GM23338 (cell line): ENCODE data around the gene PARD6B.

Experiments
- EZH2 ChIP-seq: fragments of 200-600 bp; sonication (generic); IDR thresholded peaks from one replicate; pipeline ENCODE4 v1.8.0; 2017; ENCODE audit warnings: antibody characterized with exemption, mild to moderate bottlenecking, low read depth; ENCODE audit not compliant: unreplicated experiment
- EZH2phosphoT487 ChIP-seq: fragments of 200-600 bp; sonication (generic); IDR thresholded peaks from one replicate; pipeline ENCODE4 v1.8.1; 2018; ENCODE audit warnings: antibody characterized with exemption; ENCODE audit not compliant: unreplicated experiment
- JUNB ChIP-seq: IDR thresholded peaks from one replicate; pipeline ENCODE4 v1.6.1; 2016; ENCODE audit warnings: antibody characterized with exemption; ENCODE audit not compliant: unreplicated experiment
- NANOG ChIP-seq: IDR thresholded peaks from 2 replicates; pipeline ENCODE4 v1.6.1; 2016; ENCODE audit warnings: antibody characterized with exemption, borderline replicate concordance
- POLR2AphosphoS5 ChIP-seq: IDR thresholded peaks from 2 replicates; pipeline ENCODE4 v1.6.1; 2016; ENCODE audit warnings: antibody characterized with exemption, low read depth
- ZNF114 ChIP-seq: fragments of 250-450 bp; sonication (Bioruptor Pico); IDR thresholded peaks from 2 replicates; pipeline ENCODE4 v1.5.0; 2020; ENCODE audit warnings: mild to moderate bottlenecking, moderate library complexity
- TF ChIP-seq, protein P1 (sequence below): IDR thresholded peaks from 2 replicates; pipeline ENCODE4 v1.6.1; 2016; ENCODE audit warnings: antibody characterized with exemption
- TF ChIP-seq, protein P2 (sequence below), 2 experiments: fragments of 200-600 bp in 1 of 2; sonication (generic) in 1 of 2; conservative IDR thresholded peaks; 2 replicates each; pipeline versions ENCODE4 v1.5.1 to v1.6.1; 2016 to 2017; ENCODE audit warnings: antibody characterized with exemption in 2 of 2, low read depth in 2 of 2, mild to moderate bottlenecking in 2 of 2, moderate library complexity in 1 of 2
- TF ChIP-seq, protein P3 (sequence below): IDR thresholded peaks from one replicate; pipeline ENCODE4 v1.6.1; 2018; ENCODE audit warnings: antibody characterized with exemption; ENCODE audit not compliant: unreplicated experiment

DNA sequence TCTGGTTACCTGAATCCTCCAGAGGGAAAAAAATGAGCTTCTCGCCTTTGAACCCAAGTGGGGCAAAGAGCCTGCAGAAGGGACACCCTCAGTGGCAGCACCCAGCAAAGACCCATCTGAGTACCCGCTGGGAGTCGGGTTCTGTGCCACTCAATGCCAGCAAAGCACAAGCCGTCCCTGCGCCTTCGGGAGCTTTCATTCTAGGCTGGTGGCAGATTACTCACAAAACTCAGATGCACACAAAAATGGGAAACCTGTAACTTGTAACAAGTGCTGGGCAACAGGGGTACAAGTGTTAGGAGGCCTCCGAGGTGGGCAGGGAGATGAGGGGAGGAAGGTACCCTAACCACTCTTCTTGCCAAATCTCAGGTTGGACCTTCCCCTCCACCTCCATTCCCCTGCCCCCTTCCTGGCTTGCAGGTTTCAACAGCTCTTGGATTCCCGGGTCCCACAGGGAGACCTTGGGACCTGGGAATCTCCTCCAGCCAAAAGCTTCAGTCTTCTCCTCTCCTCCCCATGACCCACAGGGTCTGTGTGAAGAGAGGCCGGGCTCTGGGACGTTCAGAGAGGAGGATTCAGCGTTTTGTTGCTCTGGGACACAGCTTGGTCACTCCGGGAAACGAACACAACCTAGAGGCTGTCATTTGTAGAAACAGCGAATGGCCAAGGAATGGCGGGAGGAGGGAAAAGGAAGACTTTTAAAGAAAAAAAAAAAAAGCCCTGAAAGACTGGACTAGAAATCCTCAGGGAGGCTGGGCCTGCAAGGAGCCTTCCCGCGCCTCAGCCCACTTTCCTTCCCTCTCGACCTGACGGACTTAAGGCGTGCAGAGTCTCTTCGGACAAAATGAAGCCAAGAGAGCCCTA, 1.2 kb upstream of the PARD6B start:
- TF ChIP-seq, protein P1, sequence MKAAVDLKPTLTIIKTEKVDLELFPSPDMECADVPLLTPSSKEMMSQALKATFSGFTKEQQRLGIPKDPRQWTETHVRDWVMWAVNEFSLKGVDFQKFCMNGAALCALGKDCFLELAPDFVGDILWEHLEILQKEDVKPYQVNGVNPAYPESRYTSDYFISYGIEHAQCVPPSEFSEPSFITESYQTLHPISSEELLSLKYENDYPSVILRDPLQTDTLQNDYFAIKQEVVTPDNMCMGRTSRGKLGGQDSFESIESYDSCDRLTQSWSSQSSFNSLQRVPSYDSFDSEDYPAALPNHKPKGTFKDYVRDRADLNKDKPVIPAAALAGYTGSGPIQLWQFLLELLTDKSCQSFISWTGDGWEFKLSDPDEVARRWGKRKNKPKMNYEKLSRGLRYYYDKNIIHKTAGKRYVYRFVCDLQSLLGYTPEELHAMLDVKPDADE = no peak
- no peak for TF ChIP-seq EZH2phosphoT487
- TF ChIP-seq, protein P2, sequence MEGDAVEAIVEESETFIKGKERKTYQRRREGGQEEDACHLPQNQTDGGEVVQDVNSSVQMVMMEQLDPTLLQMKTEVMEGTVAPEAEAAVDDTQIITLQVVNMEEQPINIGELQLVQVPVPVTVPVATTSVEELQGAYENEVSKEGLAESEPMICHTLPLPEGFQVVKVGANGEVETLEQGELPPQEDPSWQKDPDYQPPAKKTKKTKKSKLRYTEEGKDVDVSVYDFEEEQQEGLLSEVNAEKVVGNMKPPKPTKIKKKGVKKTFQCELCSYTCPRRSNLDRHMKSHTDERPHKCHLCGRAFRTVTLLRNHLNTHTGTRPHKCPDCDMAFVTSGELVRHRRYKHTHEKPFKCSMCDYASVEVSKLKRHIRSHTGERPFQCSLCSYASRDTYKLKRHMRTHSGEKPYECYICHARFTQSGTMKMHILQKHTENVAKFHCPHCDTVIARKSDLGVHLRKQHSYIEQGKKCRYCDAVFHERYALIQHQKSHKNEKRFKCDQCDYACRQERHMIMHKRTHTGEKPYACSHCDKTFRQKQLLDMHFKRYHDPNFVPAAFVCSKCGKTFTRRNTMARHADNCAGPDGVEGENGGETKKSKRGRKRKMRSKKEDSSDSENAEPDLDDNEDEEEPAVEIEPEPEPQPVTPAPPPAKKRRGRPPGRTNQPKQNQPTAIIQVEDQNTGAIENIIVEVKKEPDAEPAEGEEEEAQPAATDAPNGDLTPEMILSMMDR (conservative IDR thresholded peaks at IDR 0.05; ENCODE audit: low read depth in 2 of 2) = no peak
- TF ChIP-seq, protein P3, sequence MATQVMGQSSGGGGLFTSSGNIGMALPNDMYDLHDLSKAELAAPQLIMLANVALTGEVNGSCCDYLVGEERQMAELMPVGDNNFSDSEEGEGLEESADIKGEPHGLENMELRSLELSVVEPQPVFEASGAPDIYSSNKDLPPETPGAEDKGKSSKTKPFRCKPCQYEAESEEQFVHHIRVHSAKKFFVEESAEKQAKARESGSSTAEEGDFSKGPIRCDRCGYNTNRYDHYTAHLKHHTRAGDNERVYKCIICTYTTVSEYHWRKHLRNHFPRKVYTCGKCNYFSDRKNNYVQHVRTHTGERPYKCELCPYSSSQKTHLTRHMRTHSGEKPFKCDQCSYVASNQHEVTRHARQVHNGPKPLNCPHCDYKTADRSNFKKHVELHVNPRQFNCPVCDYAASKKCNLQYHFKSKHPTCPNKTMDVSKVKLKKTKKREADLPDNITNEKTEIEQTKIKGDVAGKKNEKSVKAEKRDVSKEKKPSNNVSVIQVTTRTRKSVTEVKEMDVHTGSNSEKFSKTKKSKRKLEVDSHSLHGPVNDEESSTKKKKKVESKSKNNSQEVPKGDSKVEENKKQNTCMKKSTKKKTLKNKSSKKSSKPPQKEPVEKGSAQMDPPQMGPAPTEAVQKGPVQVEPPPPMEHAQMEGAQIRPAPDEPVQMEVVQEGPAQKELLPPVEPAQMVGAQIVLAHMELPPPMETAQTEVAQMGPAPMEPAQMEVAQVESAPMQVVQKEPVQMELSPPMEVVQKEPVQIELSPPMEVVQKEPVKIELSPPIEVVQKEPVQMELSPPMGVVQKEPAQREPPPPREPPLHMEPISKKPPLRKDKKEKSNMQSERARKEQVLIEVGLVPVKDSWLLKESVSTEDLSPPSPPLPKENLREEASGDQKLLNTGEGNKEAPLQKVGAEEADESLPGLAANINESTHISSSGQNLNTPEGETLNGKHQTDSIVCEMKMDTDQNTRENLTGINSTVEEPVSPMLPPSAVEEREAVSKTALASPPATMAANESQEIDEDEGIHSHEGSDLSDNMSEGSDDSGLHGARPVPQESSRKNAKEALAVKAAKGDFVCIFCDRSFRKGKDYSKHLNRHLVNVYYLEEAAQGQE = no peak
- TF ChIP-seq POLR2AphosphoS5 = no peak
- no peak for TF ChIP-seq JUNB
- TF ChIP-seq EZH2 = no peak
- no peak for TF ChIP-seq ZNF114 (CRISPR knock-in tag)
- TF ChIP-seq NANOG = no peak
